LNCaP clone FGC (cell line): ENCODE data around the gene GGT6.
A peak's percentile ranks its signal among the peaks of the same experiment; 100 is the strongest.

ENCODE experiments used
- DNase-seq: peaks from one replicate; pipeline ENCODE4 v3.0.0-alpha.2; 2011; ENCODE audit warnings: low read depth
- H3K4me3 ChIP-seq: 2 replicates; pipeline ENCODE4 v1.5.1; 2011; ENCODE audit warnings: mild to moderate bottlenecking, low read depth, low read length, control low read depth
- CTCF ChIP-seq: IDR thresholded peaks from 2 replicates; pipeline ENCODE4 v1.5.1; 2012; ENCODE audit warnings: mild to moderate bottlenecking; ENCODE audit not compliant: control insufficient read depth, insufficient read depth; ENCODE audit errors: extremely low read depth

The GGT6 gene

GRCh38 chr17:4566785-4567184, 6.4 kb upstream of the GGT6 start:
- H3K4me3 ChIP-seq: no peak overlapping the region
- peak; percentile 33 for DNase-seq
- peak; percentile 87 for TF ChIP-seq CTCF

GRCh38 chr17:4565209-4566141, 5.1 kb upstream of the GGT6 start:
- no peak overlapping the region for H3K4me3 ChIP-seq
- TF ChIP-seq CTCF: peak; percentile 87
- peak; percentile 65 for DNase-seq

- H3K4me3 ChIP-seq: no peak overlapping the region
- no peak for TF ChIP-seq CTCF
- DNase-seq: no peak
Measured at GRCh38 chr17:4562015-4562969, 1.9 kb upstream of the GGT6 start.

GRCh38 chr17:4560837-4561256, 470 bp upstream of the GGT6 start:
- no peak overlapping the region for H3K4me3 ChIP-seq
- TF ChIP-seq CTCF: no peak
- no peak for DNase-seq

GRCh38 chr17:4559966-4560365, 411 bp downstream of the GGT6 start:
- no peak for TF ChIP-seq CTCF
- H3K4me3 ChIP-seq: no peak overlapping the region
- no peak for DNase-seq

DNA sequence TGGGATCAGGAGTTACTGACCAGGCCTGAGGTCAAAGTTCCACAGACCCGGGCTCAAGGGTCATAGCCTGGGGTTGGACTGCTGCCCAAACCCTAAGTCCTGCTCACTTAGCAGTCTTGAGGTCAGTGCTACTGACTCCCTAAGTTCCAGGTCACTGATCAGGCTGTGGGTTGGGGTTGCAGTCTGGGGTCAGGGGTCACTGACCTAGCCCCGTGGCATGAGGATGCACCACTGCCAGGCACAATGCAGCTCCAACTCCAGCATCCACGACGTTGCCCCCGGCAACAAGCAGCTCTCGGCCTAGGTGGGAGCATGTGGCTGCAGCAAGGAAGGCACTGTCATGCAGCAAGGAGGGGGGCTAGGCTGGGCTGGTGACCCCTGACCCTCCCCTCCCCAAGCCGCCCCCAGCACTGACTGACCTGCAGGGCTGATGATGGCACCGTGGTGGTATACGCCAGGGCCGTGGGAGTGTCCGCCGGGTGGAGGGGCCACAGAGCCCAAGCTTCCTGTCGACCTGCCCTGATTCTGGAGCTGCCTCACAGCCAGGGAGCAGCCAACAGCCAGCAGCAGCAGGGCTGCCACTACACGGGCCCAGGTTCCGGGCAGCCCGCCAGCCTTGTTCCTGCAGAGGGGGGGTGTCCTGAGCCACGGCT, 1.1 kb downstream of the GGT6 start:
- no peak overlapping the region for H3K4me3 ChIP-seq
- no peak for DNase-seq
- TF ChIP-seq CTCF: no peak
